ENCODE measurements around the gene RGS21. TPM values are rescaled to one million over a fixed set of nuclear protein-coding genes. Genes with fewer than 3 reads are reported as not detected.
"Not testable (repeated sequence)": the region's sequence is repeated elsewhere in the genome, so short reads cannot be mapped to it uniquely, and the experiment has no call there.

Gene RGS21
- total RNA-seq, 1 donor: not detected

DNA sequence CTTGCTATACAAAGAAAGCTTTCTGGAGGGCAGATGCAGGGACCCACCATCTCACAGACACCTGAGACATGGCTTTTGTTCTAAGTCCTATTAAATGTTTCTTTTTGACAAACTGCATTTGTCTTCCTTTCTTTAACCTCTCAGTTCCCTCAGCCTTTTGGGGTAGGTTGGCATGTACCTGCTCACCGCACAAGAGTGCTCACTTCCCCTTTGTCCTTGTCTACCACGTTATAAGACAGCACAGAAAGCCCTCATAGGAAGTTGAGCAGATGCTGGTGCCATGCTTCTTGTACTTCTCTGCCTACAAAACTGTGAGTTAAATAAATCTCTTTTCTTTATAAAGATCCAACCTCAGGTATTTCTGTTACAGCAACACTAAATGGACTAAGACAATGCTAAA, 31.9 kb upstream of the RGS21 start:
- DNase-seq (ENCODE audit: low read depth): no peak
- no peak overlapping the region for H3K4me3 ChIP-seq (ENCODE audit: low read depth, low read length)
- TF ChIP-seq, protein P1, sequence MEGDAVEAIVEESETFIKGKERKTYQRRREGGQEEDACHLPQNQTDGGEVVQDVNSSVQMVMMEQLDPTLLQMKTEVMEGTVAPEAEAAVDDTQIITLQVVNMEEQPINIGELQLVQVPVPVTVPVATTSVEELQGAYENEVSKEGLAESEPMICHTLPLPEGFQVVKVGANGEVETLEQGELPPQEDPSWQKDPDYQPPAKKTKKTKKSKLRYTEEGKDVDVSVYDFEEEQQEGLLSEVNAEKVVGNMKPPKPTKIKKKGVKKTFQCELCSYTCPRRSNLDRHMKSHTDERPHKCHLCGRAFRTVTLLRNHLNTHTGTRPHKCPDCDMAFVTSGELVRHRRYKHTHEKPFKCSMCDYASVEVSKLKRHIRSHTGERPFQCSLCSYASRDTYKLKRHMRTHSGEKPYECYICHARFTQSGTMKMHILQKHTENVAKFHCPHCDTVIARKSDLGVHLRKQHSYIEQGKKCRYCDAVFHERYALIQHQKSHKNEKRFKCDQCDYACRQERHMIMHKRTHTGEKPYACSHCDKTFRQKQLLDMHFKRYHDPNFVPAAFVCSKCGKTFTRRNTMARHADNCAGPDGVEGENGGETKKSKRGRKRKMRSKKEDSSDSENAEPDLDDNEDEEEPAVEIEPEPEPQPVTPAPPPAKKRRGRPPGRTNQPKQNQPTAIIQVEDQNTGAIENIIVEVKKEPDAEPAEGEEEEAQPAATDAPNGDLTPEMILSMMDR (IDR thresholded peaks at IDR 0.05; ENCODE audit: insufficient read depth, low read depth, low read length): no peak

DNA sequence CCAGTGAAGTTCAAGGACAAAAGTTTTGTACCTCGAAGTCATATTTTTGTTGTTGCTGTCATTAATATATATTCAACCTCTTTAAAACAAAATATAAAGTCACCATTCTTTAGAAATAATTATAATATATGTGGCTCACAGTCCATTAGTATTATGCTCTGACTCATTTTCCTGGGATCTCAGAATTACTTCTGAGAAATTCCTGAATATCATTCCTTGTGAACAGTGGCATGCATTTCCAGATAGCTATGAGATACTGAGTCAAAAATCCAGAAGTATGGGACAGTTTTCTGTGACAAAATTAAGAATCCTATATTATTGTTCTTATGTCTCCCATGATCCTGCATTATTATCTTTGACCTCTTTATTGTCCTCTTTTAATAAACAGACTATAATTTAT, 13.8 kb upstream of the RGS21 start:
- no peak overlapping the region for H3K4me3 ChIP-seq (ENCODE audit: low read depth, low read length)
- no peak for DNase-seq (ENCODE audit: low read depth)
- TF ChIP-seq, protein P1 (IDR thresholded peaks at IDR 0.05; ENCODE audit: insufficient read depth, low read depth, low read length): no peak

DNA sequence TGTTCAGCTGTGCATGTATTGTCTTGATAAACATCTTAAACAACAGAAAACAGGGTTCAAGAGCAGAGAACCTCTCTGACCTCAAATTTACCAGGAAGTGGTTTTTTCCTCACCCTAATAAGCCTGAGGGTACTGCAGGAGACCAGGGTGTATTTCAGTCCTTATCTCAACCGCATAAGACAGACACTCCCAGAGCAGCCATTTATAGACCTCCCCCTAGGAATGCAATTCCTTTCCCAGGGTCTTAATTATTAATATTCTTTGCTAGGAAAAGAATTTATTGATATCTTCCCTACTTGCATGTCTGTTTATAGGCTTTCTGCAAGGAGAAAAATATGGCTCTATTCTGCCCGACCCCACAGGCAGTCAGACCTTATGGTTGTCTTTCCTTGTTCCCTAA, 8.5 kb upstream of the RGS21 start:
- not testable (repeated sequence) for H3K4me3 ChIP-seq (ENCODE audit: low read depth, low read length)

DNA sequence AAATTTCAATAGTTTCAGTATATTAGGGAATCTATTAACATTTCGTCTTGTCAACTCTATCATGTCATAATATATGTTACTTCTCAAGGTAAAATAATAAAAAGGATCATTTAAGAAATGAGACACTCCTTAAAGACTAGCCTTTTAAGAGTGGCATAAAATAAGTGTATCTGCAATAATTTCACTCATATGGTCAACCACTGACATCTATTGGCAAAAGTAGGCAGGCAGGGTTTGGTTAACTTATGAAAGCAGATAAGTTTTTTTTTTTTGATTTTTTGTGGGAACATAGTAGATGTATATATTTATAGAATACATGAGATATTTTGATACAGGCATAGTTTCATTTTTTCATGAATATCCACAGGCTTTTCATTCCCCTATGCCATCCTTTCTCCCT, 5.5 kb upstream of the RGS21 start:
- DNase-seq (ENCODE audit: low read depth): peak; percentile 28
- TF ChIP-seq, protein P1 (IDR thresholded peaks at IDR 0.05; ENCODE audit: insufficient read depth, low read depth, low read length): peak; percentile 41
- H3K4me3 ChIP-seq (ENCODE audit: low read depth, low read length): no peak overlapping the region

More for the DNA sequence above, 8.5 kb upstream of the RGS21 start:
- DNase-seq (ENCODE audit: low read depth): not testable (repeated sequence)

DNA sequence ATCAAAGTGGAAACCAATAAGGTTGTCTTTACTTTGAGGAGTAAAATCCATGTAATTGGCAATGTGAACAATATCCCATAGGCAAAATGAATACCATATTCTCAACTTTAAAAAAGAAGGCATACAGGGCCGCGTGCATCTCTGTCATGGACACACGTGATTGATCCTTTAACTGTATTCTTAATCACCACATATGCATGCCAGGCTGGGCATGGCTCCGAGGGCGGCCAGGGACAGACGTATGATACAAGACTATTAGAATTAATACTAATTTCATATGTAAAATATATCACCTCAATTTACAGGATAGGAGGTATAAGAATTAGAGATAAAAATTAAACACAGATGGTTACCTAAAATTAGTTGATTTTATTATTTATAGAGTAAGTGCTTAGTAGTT, 11.2 kb downstream of the RGS21 start:
- TF ChIP-seq, protein P1 (IDR thresholded peaks at IDR 0.05; ENCODE audit: insufficient read depth, low read depth, low read length): no peak
- DNase-seq (ENCODE audit: low read depth): no peak
- H3K4me3 ChIP-seq (ENCODE audit: low read depth, low read length): no peak overlapping the region

DNA sequence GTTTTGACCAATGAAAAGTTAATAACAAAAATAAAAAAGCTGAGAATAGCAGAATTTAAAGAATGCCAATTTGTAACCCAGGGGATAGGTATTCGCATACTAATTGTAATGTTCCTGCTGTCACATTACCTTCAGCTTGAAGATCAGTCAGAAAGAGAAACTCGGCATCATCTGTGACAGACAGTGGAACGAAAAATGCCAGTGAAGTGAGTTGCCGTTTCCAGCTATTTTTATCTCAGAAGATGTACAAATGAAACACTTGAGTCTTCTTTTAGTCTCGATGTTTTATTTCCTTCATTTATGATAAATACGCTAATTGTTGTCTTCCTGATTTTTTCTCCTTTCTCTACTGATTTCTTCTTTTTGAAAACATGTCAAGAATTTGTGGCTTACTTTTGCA, 26.1 kb downstream of the RGS21 start:
- TF ChIP-seq, protein P1 (IDR thresholded peaks at IDR 0.05; ENCODE audit: insufficient read depth, low read depth, low read length): no peak
- no peak overlapping the region for H3K4me3 ChIP-seq (ENCODE audit: low read depth, low read length)

DNA sequence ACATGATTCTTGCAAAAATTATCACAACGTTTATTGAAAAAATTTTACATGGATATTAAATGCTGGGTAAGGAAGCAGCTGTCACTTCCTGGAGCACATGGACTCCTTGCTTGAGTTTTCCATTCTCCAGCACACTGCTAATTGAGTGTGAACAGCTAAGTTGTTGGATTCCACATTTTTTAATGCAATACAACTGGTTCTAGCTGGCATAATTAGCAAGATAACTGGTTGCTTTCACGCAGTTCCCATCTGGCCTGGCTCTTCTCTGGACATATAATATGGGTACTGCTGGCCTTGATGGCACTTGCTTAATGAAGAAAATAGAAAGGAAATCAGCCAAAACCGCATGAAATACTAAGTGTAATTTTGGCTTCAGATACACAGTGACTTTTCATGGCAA, 26.6 kb downstream of the RGS21 start:
- H3K4me3 ChIP-seq (ENCODE audit: low read depth, low read length): no peak overlapping the region
- TF ChIP-seq, protein P1 (IDR thresholded peaks at IDR 0.05; ENCODE audit: insufficient read depth, low read depth, low read length): no peak
- no peak for DNase-seq (ENCODE audit: low read depth)

More for the DNA sequence above, 26.1 kb downstream of the RGS21 start:
- no peak for DNase-seq (ENCODE audit: low read depth)
